RWPE1 (cell line): ENCODE data around the gene C10orf90.

Experiments used
- CTCF ChIA-PET: fragments of 350-600 bp; sonication (Branson Sonifier 250); formaldehyde crosslinking; extraction: SDS; loops from one replicate; lab custom pipeline; 2021; lab: Yijun Ruan, JAX
- POLR2A ChIA-PET: fragments of 400-600 bp; formaldehyde crosslinking; extraction: SDS; loops from one replicate; lab custom pipeline; 2020; ENCODE audit warnings: antibody characterized with exemption; ENCODE audit not compliant: low non-redundant PET; lab: Yijun Ruan, JAX
- DNase-seq: peaks from one replicate; pipeline ENCODE4 v3.0.0; 2012; ENCODE audit warnings: low spot score
- H3K27ac ChIP-seq: fragments of 450-650 bp; 2 replicates; pipeline ENCODE4 v1.5.1; 2017
- TF ChIP-seq, protein P1 (sequence below): fragments of 450-650 bp; conservative IDR thresholded peaks from 2 replicates; pipeline ENCODE4 v1.5.1; 2017; ENCODE audit warnings: low read depth, mild to moderate bottlenecking

C10orf90 gene

DNA sequence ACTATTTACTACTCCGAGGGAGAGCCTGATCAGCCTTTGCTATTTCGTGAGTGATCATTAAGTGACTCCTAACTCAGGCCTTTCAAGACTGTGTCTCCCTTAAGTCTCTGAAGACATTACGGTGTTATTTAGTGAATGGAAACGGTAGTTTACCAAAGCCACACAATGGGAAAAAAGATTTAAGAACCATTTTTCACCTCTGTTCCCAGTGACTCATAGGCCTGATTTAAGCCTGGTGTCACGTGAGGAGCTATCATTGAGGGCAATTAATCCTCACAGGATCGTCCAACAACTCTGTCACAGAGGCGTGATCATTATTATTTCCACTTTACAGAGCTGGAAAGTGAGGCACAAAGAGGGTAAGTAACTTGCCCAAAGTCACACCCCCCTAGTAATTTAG, 20.3 kb downstream of the C10orf90 start:
- ChIA-PET POLR2A (no interaction called here), CTCF (no interaction called here)
- no peak overlapping the region for H3K27ac ChIP-seq
- DNase-seq = no peak
- TF ChIP-seq, protein P1, sequence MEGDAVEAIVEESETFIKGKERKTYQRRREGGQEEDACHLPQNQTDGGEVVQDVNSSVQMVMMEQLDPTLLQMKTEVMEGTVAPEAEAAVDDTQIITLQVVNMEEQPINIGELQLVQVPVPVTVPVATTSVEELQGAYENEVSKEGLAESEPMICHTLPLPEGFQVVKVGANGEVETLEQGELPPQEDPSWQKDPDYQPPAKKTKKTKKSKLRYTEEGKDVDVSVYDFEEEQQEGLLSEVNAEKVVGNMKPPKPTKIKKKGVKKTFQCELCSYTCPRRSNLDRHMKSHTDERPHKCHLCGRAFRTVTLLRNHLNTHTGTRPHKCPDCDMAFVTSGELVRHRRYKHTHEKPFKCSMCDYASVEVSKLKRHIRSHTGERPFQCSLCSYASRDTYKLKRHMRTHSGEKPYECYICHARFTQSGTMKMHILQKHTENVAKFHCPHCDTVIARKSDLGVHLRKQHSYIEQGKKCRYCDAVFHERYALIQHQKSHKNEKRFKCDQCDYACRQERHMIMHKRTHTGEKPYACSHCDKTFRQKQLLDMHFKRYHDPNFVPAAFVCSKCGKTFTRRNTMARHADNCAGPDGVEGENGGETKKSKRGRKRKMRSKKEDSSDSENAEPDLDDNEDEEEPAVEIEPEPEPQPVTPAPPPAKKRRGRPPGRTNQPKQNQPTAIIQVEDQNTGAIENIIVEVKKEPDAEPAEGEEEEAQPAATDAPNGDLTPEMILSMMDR = no peak

DNA sequence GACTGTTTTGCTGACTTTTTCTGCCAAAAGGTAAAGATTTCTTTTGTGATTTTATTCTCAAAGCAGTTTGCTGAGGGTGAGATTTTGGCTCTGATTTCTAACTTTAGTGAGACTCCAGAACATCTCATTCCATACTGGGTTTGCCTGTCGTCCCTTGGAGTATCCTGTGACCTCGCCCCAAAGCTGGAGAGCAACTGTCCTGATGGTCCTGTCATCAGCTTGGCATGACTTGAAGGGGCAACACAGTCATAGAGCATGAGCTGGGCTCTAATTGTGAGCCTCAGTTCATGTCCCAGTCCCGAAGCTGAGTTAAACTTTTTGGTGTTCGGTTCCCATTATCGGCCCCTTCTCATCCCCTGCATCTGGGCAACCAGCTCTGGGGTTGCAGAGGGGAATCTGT, 23.4 kb downstream of the C10orf90 start:
- ChIA-PET CTCF (interaction anchor here (0.7 kb wide), 1 partner anchor 11 kb away, joined by 3 read pairs; no protein-coding TSS in a partner anchor), POLR2A (no interaction called here)
- TF ChIP-seq, protein P1 = no peak
- no peak for DNase-seq
- H3K27ac ChIP-seq = no peak overlapping the region

DNA sequence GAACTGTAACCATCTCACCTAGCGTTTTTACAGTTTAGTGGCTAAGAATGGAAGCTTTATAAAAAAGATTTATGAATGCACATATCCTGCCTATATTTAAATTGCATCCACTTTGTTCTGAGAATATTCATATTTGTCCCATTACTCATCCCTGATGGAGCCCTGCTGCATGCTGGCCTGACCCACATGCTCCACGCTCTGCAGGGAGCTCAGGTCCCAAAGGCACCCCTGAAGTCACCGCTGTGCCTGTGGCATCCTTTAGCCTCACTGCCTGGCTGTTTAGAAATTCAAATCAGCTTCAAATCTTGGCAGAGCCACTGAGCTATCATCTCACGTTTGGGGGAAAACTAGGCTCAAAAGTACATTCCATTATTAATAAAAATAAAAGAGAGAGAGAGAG, 24.4 kb downstream of the C10orf90 start:
- peak overlapping the region; percentile 39; the same call in 1 of the 2 replicates for H3K27ac ChIP-seq
- CTCF ChIA-PET = no interaction called here
- POLR2A ChIA-PET = no interaction called here
- DNase-seq = peak; percentile 31
- TF ChIP-seq, protein P1 = no peak

DNA sequence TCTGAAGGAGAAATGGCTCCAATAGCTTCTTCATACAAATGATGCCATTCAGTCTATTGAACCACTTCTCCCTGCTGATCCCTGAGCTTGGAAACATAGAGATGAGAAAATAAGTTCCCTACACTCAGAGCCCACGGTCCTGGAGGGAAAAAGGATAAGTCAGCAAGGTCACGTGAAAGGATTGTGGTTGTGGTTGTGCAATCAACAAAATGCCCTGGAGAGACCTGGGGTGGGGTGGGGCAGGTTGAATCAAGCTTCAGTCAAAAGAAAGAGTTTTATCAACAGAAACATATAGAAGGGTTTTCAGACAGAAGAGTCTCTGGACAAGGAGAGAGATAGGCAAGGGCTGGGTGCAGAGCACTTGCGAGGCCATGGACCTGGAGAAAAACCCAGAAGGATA, 30.1 kb downstream of the C10orf90 start:
- CTCF ChIA-PET = interaction anchor here (0.6 to 0.8 kb wide), 3 partner anchors 22 to 652 kb away, joined by 3 to 6 read pairs (median 3); no protein-coding TSS in a partner anchor
- peak; percentile 69 for DNase-seq
- TF ChIP-seq, protein P1 = no peak
- POLR2A ChIA-PET = interaction anchor here (0.6 kb wide), 1 partner anchor 94 kb away, joined by 3 read pairs; no protein-coding TSS in a partner anchor
- H3K27ac ChIP-seq = no peak overlapping the region

DNA sequence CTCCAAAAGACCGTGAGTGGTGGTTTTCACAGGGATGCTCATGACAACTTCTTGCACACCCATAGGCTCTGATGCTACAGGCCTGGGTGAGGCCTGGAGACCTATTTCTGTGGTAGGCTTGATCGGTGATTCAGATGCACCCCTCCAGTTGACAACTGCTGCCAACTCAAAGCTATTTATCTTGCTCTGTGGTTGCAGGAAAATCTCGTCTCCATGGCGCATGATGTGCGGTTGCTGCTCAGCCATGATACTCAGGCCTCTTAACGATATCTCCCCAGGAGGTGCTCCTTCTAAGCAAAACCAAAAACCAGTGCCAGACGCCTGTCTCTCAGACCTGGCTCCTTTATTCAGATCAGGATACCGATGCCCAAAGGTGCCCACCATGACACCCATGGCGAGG, 31.4 kb downstream of the C10orf90 start:
- ChIA-PET CTCF (no interaction called here), POLR2A (no interaction called here)
- TF ChIP-seq, protein P1 = no peak
- DNase-seq = no peak
- H3K27ac ChIP-seq = no peak overlapping the region

DNA sequence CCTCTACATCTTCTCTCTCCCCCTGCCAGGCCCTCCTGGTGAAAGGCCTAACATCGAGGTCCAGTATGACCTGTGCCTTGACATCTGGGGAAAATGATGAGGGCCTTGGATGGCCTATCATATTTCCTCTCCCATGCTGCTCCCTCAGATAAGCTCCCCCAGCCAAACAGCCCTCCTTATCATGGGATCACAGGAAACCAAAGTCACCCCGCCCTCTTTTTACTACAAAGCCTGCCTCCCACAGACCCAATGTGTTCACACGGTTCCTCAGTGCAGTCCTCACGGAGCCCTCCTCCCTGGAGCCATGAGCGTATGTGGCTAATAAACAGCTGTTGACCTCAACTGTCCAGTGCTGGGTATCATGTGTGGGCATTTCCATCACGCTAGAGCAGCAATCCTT, 32.0 kb downstream of the C10orf90 start:
- TF ChIP-seq, protein P1 = no peak
- DNase-seq = no peak
- no peak overlapping the region for H3K27ac ChIP-seq
- ChIA-PET CTCF (no interaction called here), POLR2A (no interaction called here)
